Daoy (cell line): ENCODE results near the gene LSM14A. TPM values are rescaled to one million over a fixed set of nuclear protein-coding genes. Genes with fewer than 3 reads are reported as not detected.
"Not testable (repeated sequence)": the region's sequence is repeated elsewhere in the genome, so short reads cannot be mapped to it uniquely, and the experiment has no call there.

Experiments used
- DNase-seq: peaks from one replicate; pipeline ENCODE4 v3.0.0-alpha.2; 2015; ENCODE audit warnings: low read depth
- total RNA-seq: library from RNA; depleted of rRNA; stranded (reverse); fragments of >200 nt; shearing (Covaris generic); gene quantifications from 2 replicates; pipeline ENCODE4 v1.2.3, GENCODE V29; 2014

Gene LSM14A
- total RNA-seq, 1 experiment from 2014 or later = 35.3 TPM

DNA sequence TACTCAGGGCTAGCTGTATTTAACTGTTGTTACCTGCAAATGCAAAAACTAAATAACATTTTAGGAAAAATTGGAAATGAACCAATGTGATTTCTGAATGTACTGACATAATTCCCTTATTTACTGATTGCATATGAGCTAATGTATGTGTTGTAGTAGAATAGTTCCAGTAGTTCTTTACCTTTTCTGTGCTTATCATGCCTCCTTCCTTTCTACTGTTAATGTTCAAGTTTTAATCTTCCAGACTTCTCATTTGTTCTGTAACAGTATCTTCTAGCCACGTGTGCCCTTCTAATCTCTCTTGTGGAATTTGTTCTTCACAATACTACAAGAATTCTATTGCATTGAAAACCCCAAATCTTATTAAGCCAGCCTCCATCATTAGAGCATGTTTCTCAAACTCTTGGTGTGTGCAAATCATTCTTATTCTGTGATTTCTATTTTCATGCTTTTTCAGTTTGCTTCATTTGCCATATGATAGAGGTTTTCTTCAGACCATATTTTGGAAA, 17.7 kb downstream of the LSM14A start:
- no peak for DNase-seq

GRCh38 chr19:34191355-34191962, 19.2 kb downstream of the LSM14A start:
- no peak for DNase-seq

DNA sequence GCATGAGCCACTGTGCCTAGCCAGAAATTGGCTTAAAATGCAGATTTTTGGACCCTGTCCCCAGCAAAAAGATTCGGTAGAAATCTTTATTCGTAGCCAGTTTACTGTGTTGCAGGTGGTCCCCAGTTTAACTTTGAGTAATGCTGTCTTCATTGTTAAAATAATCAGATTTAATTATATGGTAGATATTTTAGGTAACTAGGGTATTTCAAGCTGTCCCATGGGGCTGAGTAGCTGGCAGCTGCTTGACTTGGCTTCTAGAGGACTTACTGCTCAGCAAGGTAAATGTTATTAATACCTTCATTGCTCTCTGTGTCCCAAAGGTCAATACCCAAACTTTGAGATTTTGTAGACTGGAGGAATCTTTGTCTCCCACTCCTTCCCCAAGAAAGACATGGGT, 21.1 kb downstream of the LSM14A start:
- DNase-seq = no peak

GRCh38 chr19:34193876-34194275, 21.6 kb downstream of the LSM14A start:
- DNase-seq = peak; percentile 19

DNA sequence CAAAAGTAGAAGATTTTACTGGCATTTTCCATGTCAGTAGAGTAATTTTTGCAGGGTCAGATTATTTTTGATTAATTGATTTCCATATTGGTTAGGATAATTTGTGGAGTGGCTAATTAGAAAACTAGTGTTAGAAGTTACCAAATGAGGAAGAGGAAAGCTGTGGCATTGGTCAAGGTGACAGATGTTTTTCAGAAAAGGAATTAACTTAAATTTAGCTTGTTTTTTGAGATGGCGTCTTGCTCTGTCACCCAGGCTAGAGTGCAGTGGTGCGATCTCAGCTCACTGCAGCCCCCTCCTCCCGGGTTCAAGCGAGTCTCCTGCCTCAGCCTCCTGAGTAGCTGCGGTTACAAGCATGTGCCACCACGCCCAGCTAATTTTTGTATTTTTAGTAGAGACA, 28.8 kb downstream of the LSM14A start:
- no peak for DNase-seq

DNA sequence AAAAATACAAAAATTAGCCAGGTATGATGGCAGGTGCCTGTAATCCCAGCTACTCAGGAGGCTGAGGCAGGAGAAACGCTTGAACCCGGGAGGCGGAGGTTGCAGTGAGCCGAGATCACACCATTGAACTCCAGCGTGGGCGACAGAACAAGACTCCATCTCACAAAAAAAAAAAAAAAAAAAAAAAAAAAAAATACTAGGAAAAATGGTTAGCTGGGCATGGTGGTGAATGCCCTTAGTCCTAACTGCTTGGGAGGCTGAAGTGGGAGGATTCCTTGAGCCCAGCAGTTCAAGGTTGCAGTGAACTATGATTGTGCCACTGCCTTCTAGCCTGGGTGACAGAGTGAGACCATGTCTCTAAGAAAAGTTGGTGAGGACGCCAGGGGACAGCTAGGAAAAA, 33.0 kb downstream of the LSM14A start:
- not testable (repeated sequence) for DNase-seq

- no peak for DNase-seq
These were observed 36.1 kb downstream of the LSM14A start for GRCh38 chr19:34208291-34208884.

DNA sequence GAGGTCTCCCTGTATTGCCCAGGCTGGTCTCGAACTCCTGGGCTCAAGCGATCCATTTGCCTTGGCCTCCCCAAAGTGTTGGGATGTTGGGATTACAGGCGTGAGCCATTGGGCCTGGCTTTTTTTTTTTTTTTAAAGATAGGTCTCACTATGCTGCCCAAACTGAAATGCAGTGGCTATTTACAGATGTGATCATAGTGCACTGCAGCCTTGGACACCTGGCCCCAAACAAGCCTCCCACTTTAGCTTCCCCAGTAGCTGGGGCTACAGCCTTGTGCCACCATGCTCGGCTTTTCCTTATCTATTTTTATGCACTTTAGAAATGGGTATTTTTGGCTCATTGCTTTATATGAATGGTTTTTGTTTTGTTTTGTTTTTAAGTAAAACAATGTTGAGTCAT, 37.4 kb downstream of the LSM14A start:
- DNase-seq = no peak

DNA sequence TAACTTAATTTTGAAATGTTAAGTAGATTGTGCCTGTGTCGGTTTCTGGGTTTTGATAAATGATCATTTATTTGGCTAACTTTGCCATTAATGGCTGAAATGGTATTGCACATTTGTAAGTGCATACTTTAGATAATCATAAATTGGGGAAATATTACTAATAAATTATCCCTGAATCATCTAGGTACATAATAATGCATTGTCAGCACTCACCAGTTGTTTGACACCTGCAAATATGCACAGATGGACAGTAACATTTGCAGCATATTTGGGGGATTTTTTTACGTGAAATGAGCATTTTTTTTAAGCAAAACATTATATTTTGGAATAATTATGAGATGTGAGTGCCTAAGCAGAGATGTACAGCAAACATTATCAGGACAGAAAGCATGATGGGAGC, 41.0 kb downstream of the LSM14A start:
- DNase-seq = no peak

- DNase-seq = no peak
These were observed 41.7 kb downstream of the LSM14A start for GRCh38 chr19:34214040-34214439.

DNA sequence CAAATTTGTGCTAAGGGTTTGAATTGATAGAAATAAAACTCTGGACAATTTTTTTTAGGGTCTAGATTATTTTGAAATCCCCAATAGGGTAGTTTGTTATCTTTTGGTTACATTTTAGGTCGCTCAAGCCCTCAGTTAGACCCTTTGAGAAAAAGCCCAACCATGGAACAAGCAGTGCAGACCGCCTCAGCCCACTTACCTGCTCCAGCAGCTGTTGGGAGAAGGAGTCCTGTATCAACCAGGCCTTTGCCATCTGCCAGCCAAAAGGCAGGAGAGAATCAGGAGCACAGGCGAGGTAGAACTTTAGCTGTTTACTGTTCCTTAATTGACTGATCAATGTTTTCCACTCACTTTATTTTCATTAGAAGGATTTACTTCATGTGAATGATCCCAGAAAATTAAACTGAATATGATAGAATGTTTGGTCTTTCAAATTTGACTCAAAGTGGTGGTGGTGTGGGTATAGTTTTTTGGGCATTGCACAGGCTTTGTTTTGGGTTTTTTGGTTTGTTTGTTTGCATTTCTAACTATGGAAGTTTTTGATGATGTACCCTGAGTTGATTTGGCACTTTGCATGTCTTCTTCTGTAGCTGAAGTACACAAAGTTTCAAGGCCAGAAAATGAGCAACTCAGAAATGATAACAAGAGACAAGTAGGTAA, 42.8 kb downstream of the LSM14A start:
- no peak for DNase-seq

DNA sequence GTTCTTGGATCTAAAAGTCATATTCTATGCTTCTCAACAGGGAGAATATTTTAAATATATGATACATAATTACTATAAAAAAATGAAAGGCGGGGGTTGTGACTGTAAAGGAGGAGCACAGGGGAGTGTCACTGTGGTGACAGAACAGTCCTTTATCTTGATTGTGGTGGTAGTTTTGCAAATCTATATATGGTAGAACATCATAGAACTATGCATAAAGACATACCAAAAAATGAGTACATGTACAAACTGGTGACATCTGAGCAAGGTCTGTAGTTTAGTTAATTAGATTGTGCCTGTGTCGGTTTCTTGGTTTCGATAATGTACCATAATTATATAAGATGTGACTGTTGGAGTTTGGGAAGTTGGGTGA, 43.3 kb downstream of the LSM14A start:
- DNase-seq = no peak

DNA sequence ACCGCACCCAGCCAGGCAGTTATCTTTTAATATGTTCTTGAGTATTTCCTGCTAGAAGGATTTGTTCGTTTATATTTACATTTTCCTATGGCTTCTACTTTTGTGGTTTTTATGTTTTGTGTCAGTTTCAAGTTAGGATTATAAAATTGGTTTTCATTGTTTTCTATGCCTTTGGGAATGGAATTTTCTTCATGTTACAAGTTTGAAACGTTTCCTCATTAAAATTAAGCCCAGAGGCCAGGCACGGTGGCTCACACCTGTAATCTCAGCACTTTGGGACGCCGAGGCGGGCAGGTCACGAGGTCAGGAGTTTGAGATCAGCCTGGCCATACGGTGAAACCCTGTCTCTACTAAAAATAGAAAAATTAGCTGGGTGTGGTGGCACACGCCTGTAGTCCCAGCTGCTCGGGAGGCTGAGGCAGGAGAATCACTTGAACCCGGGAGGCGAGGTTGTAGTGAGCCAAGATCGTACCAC, 44.5 kb downstream of the LSM14A start:
- not testable (repeated sequence) for DNase-seq

DNA sequence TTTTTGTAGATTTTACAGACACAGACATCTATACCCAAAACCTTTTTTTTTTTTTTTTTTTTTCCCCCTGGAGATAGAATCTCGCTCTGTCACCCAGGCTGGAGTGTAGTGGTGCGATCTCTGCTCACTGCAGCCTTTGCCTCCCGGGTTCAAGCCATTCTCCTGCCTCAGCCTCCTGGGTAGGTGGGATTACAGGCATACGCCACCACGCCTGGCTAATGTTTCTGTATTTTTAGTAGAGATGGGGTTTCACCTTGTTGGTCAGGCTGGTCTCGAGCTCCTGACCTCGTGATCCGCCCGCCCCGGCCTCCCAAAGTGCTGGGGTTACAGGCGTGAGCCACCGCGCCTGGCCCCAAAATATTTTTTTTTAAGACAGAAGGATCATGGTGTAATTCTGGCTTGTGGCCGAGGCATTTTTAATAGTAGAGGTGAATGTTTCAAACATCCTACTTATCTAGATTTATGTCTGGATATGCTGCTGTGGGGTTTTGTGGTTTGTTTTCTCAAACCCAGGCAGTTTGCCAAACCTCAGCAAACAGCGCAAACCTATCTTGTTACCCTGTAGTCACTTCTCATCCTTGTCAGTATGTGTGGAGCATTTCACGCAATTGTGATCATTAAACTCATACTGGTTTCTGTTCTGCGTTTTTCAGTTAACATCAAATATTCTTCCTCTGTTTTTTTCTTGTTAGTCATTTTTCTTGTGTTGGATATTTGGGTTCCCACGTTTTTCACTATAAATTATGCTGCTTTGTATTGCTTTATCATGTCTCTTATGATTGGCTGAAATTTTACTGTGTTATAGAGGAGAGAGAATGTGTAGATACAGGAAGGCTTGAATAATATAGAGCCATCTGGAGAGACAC, 45.9 kb downstream of the LSM14A start:
- peak; percentile 95 for DNase-seq

DNA sequence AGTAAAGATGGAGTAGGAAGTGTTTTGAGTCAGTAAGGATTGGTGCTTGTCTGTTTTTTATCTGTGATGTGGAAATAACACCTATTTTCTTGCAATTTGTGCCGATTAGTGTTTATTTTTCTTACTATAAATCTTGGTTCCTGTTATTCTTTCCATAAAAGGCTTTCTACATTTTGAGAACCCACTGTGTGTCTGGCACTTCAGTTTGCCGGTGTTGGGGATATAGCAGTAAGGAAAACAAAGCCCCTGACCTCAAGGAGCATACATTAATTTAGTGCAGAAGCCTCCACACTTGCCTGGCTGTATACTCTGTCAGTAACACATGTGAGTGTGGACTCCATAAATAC, 46.5 kb downstream of the LSM14A start:
- DNase-seq = no peak

- DNase-seq = peak; percentile 60
These were observed 48.3 kb downstream of the LSM14A start for GRCh38 chr19:34220472-34221063.

- DNase-seq = no peak
These were observed 50.1 kb downstream of the LSM14A start for GRCh38 chr19:34222386-34222785.

DNA sequence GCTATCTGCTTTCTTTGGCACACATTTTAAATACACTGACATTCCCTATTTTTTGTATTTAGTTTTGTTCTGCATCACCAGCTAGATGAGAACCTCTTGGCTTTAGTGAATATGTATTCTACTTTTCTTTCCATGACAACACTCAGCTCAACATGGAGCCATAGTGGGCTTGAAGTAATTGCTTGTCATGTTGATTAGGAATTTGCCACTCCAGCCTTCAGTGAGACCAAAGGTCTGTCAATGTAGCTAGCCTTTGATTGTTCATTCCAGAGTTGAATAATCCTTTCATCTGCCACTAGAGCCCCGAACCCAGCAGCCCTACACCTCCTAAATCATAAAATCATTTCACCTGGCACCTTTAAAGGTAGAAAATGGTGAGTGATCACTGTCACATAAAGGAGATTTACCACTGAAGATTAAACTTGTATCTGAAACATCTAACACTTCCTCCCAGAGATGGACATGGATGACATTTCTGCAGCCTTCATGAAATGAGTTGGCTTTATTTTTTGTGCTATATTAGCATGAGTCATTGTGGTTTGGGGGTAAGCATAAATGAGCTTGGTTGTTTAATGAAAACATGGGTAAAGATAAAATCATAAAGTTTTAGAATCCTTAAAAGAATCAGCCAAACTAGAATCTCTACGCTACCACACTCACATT, 52.8 kb downstream of the LSM14A start:
- DNase-seq = no peak

- DNase-seq = no peak
These were observed 53.3 kb downstream of the LSM14A start for GRCh38 chr19:34225659-34226015.

- DNase-seq = no peak
These were observed 53.7 kb downstream of the LSM14A start for GRCh38 chr19:34226036-34226435.

DNA sequence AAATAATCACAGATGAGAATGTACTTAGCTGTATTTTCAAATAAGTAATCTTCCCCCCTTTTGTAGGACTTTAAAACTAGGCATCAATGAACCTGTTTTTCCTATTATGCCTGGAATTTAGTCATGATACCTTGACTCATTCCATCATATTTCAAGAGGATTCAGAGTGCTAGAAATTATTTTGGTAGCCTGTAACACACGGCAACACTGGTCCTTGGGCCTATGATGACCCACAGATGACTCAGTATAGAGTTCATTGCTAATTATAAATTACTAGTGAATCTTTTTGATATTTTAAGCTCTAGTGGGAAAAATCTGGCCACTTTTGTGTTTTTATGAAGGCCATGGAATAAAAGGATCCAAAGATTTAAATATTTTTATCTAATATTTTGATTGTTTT, 56.0 kb downstream of the LSM14A start:
- no peak for DNase-seq
